GM19468 (cell line): ENCODE measurements around the gene ZGLP1.

ENCODE experiments used
- ATAC-seq: cut with Tn5 transposase; IDR thresholded peaks from one replicate; pipeline ENCODE4 v1.9.1; 2021; ENCODE audit warnings: mild to moderate bottlenecking, moderate library complexity, moderate number of reproducible peaks; ENCODE audit not compliant: unreplicated experiment; ENCODE audit errors: extremely low read depth

Gene ZGLP1

GRCh38 chr19:10295847-10296591 lies 13.6 kb downstream of the ZGLP1 start:
- ATAC-seq: no peak

- no peak for ATAC-seq
Observed at GRCh38 chr19:10295305-10295846, 14.2 kb downstream of the ZGLP1 start.

GRCh38 chr19:10294368-10294697 lies 15.3 kb downstream of the ZGLP1 start:
- ATAC-seq: no peak

- no peak for ATAC-seq
Observed at GRCh38 chr19:10293637-10294367, 15.8 kb downstream of the ZGLP1 start.

- no peak for ATAC-seq
Observed at GRCh38 chr19:10292789-10293636, 16.6 kb downstream of the ZGLP1 start.

GRCh38 chr19:10292206-10292788 lies 17.3 kb downstream of the ZGLP1 start:
- peak; percentile 18 for ATAC-seq

- no peak for ATAC-seq
Observed at GRCh38 chr19:10291554-10292205, 17.9 kb downstream of the ZGLP1 start.

- no peak for ATAC-seq
Observed at GRCh38 chr19:10290876-10291553, 18.6 kb downstream of the ZGLP1 start.

- ATAC-seq: no peak
Observed at GRCh38 chr19:10290357-10290875, 19.2 kb downstream of the ZGLP1 start.

- no peak for ATAC-seq
Observed at GRCh38 chr19:10289836-10290356, 19.7 kb downstream of the ZGLP1 start, which contains the start of gene ICAM5. Gene ICAM5, plus strand, starts transcription at chr19:10289952. Its CDS starts 92 bp downstream, at chr19:10290044.

- ATAC-seq: no peak
Observed at GRCh38 chr19:10289167-10289835, 20.3 kb downstream of the ZGLP1 start.

- ATAC-seq: no peak
Observed at GRCh38 chr19:10288662-10289166, 20.9 kb downstream of the ZGLP1 start.

GRCh38 chr19:10286803-10287737 lies 22.5 kb downstream of the ZGLP1 start, which contains the start of gene ICAM4:
Gene ICAM4, plus strand, starts transcription at chr19:10286955. Its CDS starts 58 bp downstream, at chr19:10287013.
- ATAC-seq: no peak

GRCh38 chr19:10285393-10285792 lies 24.2 kb downstream of the ZGLP1 start:
- no peak for ATAC-seq

GRCh38 chr19:10284960-10285278 lies 24.7 kb downstream of the ZGLP1 start:
- ATAC-seq: no peak

- no peak for ATAC-seq
Observed at GRCh38 chr19:10284065-10284959, 25.3 kb downstream of the ZGLP1 start.
